Endothelial cell of umbilical vein (primary cell): ENCODE data around the gene MFN1. TPM values are rescaled to one million over a fixed set of nuclear protein-coding genes. Genes with fewer than 3 reads are reported as not detected.

ENCODE experiments used
- BruUV-seq: library from RNA; stranded (reverse); fragments of 400-500 nt; replicated peaks from 2 replicates; lab custom pipeline; 2021; lab: Mats Ljungman, UMichigan
- CTCF ChIA-PET: fragments of 300-600, 350-600 bp; sonication (Branson Sonifier 250); formaldehyde crosslinking; loops from one replicate; lab custom pipeline; 2021; ENCODE audit warnings: antibody characterized with exemption, inconsistent platforms; lab: Charles Lee
- POLR2A ChIA-PET: fragments of 300-600, 350-600 bp; sonication (Branson Sonifier 250); formaldehyde crosslinking; loops from one replicate; lab custom pipeline; 2021; ENCODE audit warnings: antibody characterized with exemption, inconsistent platforms; lab: Charles Lee
- DNase-seq: peaks from one replicate; pipeline ENCODE4 v3.0.0-alpha.2; 2011; ENCODE audit warnings: low read depth, low spot score
- FAIRE-seq: peaks from 2 replicates; lab custom pipeline; 2011; peaks lifted over from hg19 to GRCh38; lab: Jason Lieb, UNC
- H2AFZ ChIP-seq: 2 replicates; pipeline ENCODE4 v1.6.0; 2012; ENCODE audit warnings: low read depth, low read length, control low read depth, inconsistent platforms
- H3K27ac ChIP-seq: 2 replicates; pipeline ENCODE4 v1.5.1; 2011; ENCODE audit warnings: low read depth, mild to moderate bottlenecking, control low read depth, low read length, moderate library complexity; ENCODE audit not compliant: insufficient read depth
- H3K27me3 ChIP-seq, 2 experiments: 2 replicates each; pipeline versions ENCODE4 v1.6.0 to v1.6.1; 2011; ENCODE audit warnings: low read length in 2 of 2, mixed read lengths in 1 of 2; ENCODE audit not compliant: control insufficient read depth in 2 of 2, insufficient read depth in 2 of 2
- H3K36me3 ChIP-seq, 2 experiments: 2 replicates in 1 of 2; 3 replicates in 1 of 2; pipeline ENCODE4 v1.5.1; 2011; ENCODE audit warnings: low read length in 2 of 2, mild to moderate bottlenecking in 1 of 2, moderate library complexity in 1 of 2; ENCODE audit not compliant: control insufficient read depth in 2 of 2, insufficient read depth in 2 of 2; ENCODE audit errors: extremely low read depth in 1 of 2
- H3K4me1 ChIP-seq: 3 replicates; pipeline ENCODE4 v1.5.1; 2011; ENCODE audit warnings: mild to moderate bottlenecking, low read length; ENCODE audit not compliant: control insufficient read depth, insufficient read depth; ENCODE audit errors: extremely low read depth
- H3K4me2 ChIP-seq: 2 replicates; pipeline ENCODE4 v1.6.1; 2011; ENCODE audit warnings: low read length, control low read depth, mixed read lengths; ENCODE audit not compliant: insufficient read depth
- H3K4me3 ChIP-seq, 3 experiments: fragments of 200-600 bp in 1 of 3; sonication (generic), shearing (Covaris generic) in 1 of 3; replicated peaks in 1 of 3; 2 replicates each; pipeline ENCODE4 v1.5.1; 2011 to 2016; ENCODE audit warnings: control low read depth in 3 of 3, low read length in 3 of 3, mild to moderate bottlenecking in 2 of 3, inconsistent platforms in 1 of 3, low read depth in 1 of 3, moderate library complexity in 1 of 3; ENCODE audit not compliant: insufficient read depth in 1 of 3
- H3K79me2 ChIP-seq: 2 replicates; pipeline ENCODE4 v1.6.0; 2012; ENCODE audit warnings: low read length, inconsistent platforms; ENCODE audit not compliant: control insufficient read depth, insufficient read depth
- H3K9ac ChIP-seq: replicated peaks from 2 replicates; pipeline ENCODE3; 2011; ENCODE audit warnings: low read length, control low read depth; ENCODE audit not compliant: insufficient read depth; ENCODE audit errors: extremely low read depth
- H3K9me1 ChIP-seq: replicated peaks from 3 replicates; pipeline ENCODE4 v1.6.0; 2011; ENCODE audit warnings: mild to moderate bottlenecking, low read length; ENCODE audit not compliant: control insufficient read depth, insufficient read depth; ENCODE audit errors: extremely low read depth
- H3K9me3 ChIP-seq: replicated peaks from 2 replicates; pipeline ENCODE4 v1.5.1; 2012; ENCODE audit warnings: low read length, inconsistent platforms; ENCODE audit not compliant: control insufficient read depth, insufficient read depth
- H4K20me1 ChIP-seq: replicated peaks from 2 replicates; pipeline ENCODE3; 2011; ENCODE audit warnings: mild to moderate bottlenecking, low read length; ENCODE audit not compliant: control insufficient read depth, insufficient read depth; ENCODE audit errors: extremely low read depth
- EZH2 ChIP-seq: IDR thresholded peaks from 2 replicates; pipeline ENCODE4 v1.6.1; 2012; ENCODE audit warnings: borderline replicate concordance, low read depth, mild to moderate bottlenecking, moderate library complexity, low read length, inconsistent platforms; ENCODE audit not compliant: severe bottlenecking
- FOS ChIP-seq: IDR thresholded peaks from 2 replicates; pipeline ENCODE4 v1.6.1; 2011; ENCODE audit warnings: mild to moderate bottlenecking, low read length, moderate library complexity, borderline replicate concordance; ENCODE audit not compliant: insufficient read depth
- GATA2 ChIP-seq: IDR thresholded peaks from 2 replicates; pipeline ENCODE4 v1.7.0; 2011; ENCODE audit warnings: low read depth, mild to moderate bottlenecking, moderate library complexity, mixed read lengths, low read length; ENCODE audit not compliant: insufficient read length, insufficient read depth
- JUN ChIP-seq: IDR thresholded peaks from 2 replicates; pipeline ENCODE4 v1.6.1; 2011; ENCODE audit warnings: borderline replicate concordance, low read depth; ENCODE audit not compliant: insufficient read length, insufficient read depth
- MYC ChIP-seq: IDR thresholded peaks from one replicate; pipeline ENCODE4 v1.6.1; 2011; ENCODE audit warnings: mild to moderate bottlenecking, low read depth, low read length
- POLR2A ChIP-seq: IDR thresholded peaks from 2 replicates; pipeline ENCODE4 v1.6.1; 2012; ENCODE audit warnings: low read depth, mild to moderate bottlenecking, control low read depth, low read length
- POLR2AphosphoS5 ChIP-seq: IDR thresholded peaks from 2 replicates; pipeline ENCODE4 v1.6.1; 2012; ENCODE audit warnings: low read depth, mild to moderate bottlenecking, control low read depth, low read length, moderate library complexity; ENCODE audit not compliant: insufficient read depth
- dilution Hi-C: fragments of 300-500 bp; cut with MboI; formaldehyde crosslinking; loops from one replicate; pipeline ENCODE4 v1.15.0; 2019; ENCODE audit warnings: low sequenced_read_pairs; ENCODE audit not compliant: extremely low pct_ligation_motif_present
- intact Hi-C: fragments of 100-400 bp; cut with micrococcal nuclease; formaldehyde crosslinking; loops from one replicate; pipeline ENCODE4 v1.10.0; 2022
- polyA plus RNA-seq, 4 experiments: library from polyadenylated mRNA; depleted of rRNA in 3 of 4; stranded (reverse) in 3 of 4; unstranded in 1 of 4; fragments of >200 nt; gene quantifications; 2 replicates each; pipeline versions ENCODE4 v1.2.1 to v1.2.3, GENCODE V29; 2011 to 2012; ENCODE audit warnings: missing spikeins in 1 of 4
- total RNA-seq: library from RNA; stranded (reverse); gene quantifications from 2 replicates; pipeline ENCODE4 v1.2.3, GENCODE V29; 2021
- TF ChIP-seq, protein P1 (sequence below), 2 donors: IDR thresholded peaks; 1 replicate in 1 of 2; 2 replicates in 1 of 2; pipeline ENCODE4 v1.5.1; 2011; ENCODE audit warnings: low read length in 2 of 2, mild to moderate bottlenecking in 2 of 2, moderate library complexity in 2 of 2, control low read depth in 1 of 2, inconsistent platforms in 1 of 2, low read depth in 1 of 2; ENCODE audit not compliant: insufficient read depth in 1 of 2; ENCODE audit errors: extremely low read depth in 1 of 2
- TF ChIP-seq, protein P2 (sequence below): IDR thresholded peaks from 2 replicates; pipeline ENCODE4 v1.6.1; 2011; ENCODE audit not compliant: insufficient read depth, insufficient read length

Gene MFN1
- total and polyA plus RNA-seq, 2 donors (not counting 3 experiments of a cell fraction or from before 2014, with no cell fraction given): 11.6 to 42.9 TPM

- H3K27me3 ChIP-seq: no peaks in the 10 kb centered on the region
- CTCF ChIA-PET: interaction anchor here (0.9 to 1.5 kb wide), 4 partner anchors 7 to 129 kb away, joined by 3 read pairs; no protein-coding TSS in a partner anchor
Measured at GRCh38 chr3:179428876-179429548, 81.5 kb downstream of the MFN1 start.

More at GRCh38 chr3:179428876-179429548, 81.5 kb downstream of the MFN1 start:
- Histone ChIP-seq H3K27ac (no peak overlapping the region), H3K9me3 (no peaks in the 10 kb centered on the region), H3K36me3 (peaks cover 6 to 7% of the 10 kb centered on the region in 2 experiments), H3K4me3 (no peak overlapping the region), H3K4me2 (no peak overlapping the region), H3K9ac (no peak overlapping the region), H3K4me1 (peaks cover 10% of the 10 kb centered on the region), H2AFZ (no peak overlapping the region), H3K79me2 (peaks cover 92% of the 10 kb centered on the region), H3K9me1 (no peaks in the 10 kb centered on the region), H4K20me1 (peaks cover 14% of the 10 kb centered on the region)
- no TSS peak for BruUV-seq
- dilution Hi-C loops: no loop called here
- intact Hi-C loops: no loop called here
- no peak for FAIRE-seq
- POLR2A ChIA-PET: no interaction called here
- no peak for DNase-seq
- TF ChIP-seq GATA2: no peak
- TF ChIP-seq POLR2AphosphoS5: no peak
- TF ChIP-seq, protein P1, sequence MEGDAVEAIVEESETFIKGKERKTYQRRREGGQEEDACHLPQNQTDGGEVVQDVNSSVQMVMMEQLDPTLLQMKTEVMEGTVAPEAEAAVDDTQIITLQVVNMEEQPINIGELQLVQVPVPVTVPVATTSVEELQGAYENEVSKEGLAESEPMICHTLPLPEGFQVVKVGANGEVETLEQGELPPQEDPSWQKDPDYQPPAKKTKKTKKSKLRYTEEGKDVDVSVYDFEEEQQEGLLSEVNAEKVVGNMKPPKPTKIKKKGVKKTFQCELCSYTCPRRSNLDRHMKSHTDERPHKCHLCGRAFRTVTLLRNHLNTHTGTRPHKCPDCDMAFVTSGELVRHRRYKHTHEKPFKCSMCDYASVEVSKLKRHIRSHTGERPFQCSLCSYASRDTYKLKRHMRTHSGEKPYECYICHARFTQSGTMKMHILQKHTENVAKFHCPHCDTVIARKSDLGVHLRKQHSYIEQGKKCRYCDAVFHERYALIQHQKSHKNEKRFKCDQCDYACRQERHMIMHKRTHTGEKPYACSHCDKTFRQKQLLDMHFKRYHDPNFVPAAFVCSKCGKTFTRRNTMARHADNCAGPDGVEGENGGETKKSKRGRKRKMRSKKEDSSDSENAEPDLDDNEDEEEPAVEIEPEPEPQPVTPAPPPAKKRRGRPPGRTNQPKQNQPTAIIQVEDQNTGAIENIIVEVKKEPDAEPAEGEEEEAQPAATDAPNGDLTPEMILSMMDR (IDR thresholded peaks at IDR 0.05; ENCODE audit: extremely low read depth in 1 of 2, insufficient read depth in 1 of 2, low read depth in 1 of 2, low read length in 2 of 2): no peak
- no peak for TF ChIP-seq JUN
- TF ChIP-seq POLR2A: no peak
- TF ChIP-seq, protein P2, sequence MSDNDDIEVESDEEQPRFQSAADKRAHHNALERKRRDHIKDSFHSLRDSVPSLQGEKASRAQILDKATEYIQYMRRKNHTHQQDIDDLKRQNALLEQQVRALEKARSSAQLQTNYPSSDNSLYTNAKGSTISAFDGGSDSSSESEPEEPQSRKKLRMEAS: no peak
- no peak for TF ChIP-seq FOS
- TF ChIP-seq MYC: no peak
- TF ChIP-seq EZH2: no peak
